ENCODE results near the gene WWOX.

The WWOX gene

GRCh38 chr16:78659216-78659615 lies 559.8 kb downstream of the WWOX start:
- no peak for DNase-seq (ENCODE audit: low spot score)

DNA sequence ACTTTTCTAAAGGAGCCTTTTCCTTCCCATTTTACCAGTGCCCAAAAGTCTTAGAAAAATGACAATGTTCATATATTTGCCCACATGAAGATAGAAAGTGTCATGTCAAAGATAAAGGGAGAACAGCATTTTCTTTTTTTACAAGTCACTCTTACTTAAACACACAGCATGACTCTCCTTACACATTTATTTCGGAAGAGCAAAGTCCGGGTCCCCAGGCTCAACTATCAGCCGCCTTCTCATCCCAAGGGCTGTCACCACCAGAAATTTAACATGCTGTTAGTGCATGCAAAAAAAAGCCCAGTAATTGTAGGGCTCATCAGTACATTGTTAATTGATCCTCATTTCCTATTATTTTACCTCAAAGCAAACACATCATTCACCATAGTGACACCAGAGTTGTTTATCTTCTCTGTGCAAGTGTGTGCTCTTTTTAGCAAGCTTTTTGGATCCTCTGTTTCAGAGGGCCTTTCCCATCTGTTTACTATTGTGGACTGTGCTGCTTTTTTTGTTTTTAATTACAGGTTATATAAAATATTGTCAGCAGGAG lies 560.3 kb downstream of the WWOX start:
- no peak for DNase-seq (ENCODE audit: low spot score)

DNA sequence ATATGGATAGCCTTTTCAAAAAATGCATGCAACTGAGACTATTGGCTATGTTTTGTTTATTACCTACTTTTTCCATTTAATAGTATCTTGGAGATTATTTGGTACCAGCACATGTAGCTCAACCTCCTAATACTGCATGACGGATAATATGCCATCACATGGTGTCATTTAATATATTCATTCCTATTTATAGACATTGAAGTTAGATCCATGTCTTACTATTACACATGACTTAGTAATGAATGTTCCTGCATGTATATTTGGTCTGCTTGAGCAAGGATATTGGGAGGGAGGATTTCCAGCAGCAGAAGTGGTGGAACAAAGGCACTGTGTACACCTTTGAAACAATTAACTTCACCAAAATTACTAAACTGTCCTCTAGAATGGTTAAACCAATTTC lies 561.3 kb downstream of the WWOX start:
- no peak for DNase-seq (ENCODE audit: low spot score)

- DNase-seq (ENCODE audit: low spot score) = no peak
These were observed 564.2 kb downstream of the WWOX start for GRCh38 chr16:78663690-78664089.

DNA sequence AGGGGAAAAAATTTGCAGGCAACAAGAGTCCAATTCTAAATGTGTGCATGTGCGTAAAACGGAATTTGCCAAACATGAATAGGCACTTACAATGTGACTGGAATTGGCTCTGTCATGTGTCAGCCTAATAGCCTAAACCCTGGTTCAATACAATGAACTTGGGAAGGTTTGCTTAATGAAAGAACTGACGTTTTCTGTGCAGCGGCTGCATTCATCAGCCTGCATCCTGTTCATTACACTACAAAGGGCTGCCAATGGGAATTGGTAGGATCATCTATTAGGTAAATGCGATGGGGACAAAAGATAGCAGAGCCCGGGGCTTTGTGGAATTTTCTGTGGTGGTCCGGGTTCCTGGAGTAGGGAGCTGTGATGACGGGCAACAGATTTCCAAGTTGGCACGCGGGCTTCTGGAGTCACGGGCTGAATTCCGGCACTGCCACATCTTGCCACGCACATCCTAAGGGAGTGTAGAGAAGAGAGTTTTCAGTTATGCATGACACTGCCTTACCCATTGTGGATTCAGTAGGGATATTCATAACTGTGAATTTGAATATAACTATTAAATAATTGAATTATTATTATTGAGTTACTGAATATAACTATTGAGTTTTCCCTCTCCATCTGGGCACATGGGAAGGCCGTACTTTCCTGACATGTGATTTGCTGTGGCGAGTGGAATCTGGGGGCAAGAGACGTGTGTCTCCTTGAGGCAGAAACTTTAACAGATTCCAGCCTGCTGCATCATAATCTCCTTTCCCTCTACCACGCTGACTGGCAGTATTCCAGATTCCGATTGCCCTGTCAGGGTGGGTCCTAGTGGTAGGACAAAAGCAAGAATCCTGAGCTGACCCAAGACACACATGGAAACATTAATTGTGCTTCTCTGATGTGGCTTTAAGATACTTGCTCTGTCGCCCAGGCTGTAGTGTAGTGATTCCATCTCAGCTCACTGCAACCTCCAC lies 565.6 kb downstream of the WWOX start:
- no peak for DNase-seq (ENCODE audit: low spot score)

GRCh38 chr16:78666318-78666717 lies 566.9 kb downstream of the WWOX start:
- no peak for DNase-seq (ENCODE audit: low spot score)

DNA sequence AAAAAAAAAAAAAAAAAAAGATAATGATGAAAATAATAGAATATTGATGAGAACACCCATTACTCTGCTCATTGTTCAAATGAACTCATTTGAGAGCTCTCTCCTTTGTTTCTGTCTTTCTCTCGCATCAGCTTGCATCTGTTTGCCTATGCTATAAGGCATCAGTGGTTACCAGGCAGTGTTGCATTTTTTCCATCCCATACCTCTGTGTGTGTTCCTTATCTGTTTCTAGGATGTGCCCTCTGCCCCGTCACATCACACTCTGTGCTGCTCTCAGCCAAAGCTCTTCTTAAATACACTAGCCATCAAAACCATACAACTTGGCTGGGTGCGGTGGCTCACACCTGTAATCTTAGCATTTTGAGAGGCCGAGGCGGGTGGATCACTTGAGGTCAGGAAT lies 568.2 kb downstream of the WWOX start:
- no peak for DNase-seq (ENCODE audit: low spot score)

DNA sequence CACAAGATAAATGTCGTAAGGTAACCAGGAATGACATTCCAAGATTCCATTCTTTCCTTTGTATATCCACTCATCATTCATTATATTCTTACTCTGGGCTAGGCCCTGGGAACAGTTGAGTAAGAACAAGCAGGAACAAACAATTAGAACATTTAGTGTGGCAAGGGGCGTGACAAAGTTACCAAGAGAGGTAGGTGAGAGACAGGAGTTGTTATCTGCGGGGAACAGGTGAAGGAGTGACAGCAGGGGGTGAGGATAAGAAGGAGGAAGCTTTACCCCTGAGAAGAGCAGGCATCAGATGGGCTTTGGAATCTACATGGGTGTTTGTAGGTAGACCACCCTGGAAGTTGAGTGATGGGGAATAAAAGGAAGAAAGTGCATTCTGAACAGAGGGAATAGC lies 568.9 kb downstream of the WWOX start:
- DNase-seq (ENCODE audit: low spot score) = no peak

DNA sequence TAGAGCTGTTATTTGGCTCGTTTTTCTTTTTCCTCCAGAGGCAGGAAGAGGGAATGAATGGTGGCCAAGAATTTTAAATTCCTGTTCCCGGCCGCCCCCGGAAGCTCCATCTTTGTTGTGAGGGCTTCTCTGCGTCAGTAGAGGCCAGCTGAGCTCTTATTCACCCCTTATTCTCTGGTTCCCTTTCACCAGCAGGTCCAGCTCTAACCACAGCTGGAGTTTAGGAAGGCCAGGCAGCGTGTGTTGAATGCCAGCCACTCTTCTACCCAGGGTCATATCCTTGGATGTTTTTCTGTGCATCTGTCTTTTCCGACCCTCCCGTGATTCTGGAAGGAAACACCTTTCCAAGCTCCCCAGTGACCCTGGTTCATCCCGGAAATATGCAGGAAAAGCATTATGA lies 570.5 kb downstream of the WWOX start:
- DNase-seq (ENCODE audit: low spot score) = no peak

GRCh38 chr16:78672779-78673556 lies 573.5 kb downstream of the WWOX start:
- no peak for DNase-seq (ENCODE audit: low spot score)

- DNase-seq (ENCODE audit: low spot score) = no peak
These were observed 574.4 kb downstream of the WWOX start for GRCh38 chr16:78673884-78674283.

- DNase-seq (ENCODE audit: low spot score) = no peak
These were observed 575.9 kb downstream of the WWOX start for GRCh38 chr16:78675312-78675711.

DNA sequence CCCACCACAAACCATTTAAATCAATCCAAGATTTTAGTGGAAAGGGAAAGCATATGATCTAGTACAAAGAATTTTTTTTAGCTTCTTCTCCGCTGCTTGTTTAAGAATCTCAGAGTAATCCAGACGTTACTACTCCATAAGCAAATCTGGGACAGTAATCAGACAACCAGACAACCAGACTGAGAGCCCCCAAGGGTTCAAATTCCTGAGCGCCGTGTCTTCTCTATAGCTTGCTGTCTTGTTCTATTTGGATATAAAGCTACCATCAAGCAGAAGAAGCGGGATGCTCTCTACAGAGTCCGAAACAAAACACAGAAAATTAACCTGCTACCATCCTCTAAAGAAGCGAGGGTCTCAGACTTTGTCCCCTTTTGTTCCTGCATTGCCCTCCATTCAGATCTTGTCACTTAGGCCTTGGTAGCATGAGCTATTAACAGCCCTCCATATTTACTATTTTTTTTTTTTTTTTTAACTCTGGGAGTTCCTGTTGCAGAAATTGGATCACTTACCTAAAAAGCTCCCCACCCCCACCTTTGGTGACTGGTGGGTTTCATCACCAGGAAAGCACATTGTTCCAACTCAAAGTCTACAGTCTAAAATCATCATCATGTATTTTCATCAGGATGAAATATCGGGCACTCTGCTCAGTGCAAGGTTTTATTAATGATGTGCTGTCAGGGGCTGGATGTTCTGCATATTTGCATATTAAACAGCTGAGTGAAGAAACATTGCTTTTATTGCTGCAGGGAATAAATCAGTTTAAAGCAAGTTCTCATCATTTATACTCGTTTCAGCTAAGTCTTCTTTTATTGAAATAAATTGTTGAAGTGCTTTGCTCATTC lies 576.7 kb downstream of the WWOX start:
- DNase-seq (ENCODE audit: low spot score) = no peak

GRCh38 chr16:78677181-78677731 lies 577.8 kb downstream of the WWOX start:
- no peak for DNase-seq (ENCODE audit: low spot score)

DNA sequence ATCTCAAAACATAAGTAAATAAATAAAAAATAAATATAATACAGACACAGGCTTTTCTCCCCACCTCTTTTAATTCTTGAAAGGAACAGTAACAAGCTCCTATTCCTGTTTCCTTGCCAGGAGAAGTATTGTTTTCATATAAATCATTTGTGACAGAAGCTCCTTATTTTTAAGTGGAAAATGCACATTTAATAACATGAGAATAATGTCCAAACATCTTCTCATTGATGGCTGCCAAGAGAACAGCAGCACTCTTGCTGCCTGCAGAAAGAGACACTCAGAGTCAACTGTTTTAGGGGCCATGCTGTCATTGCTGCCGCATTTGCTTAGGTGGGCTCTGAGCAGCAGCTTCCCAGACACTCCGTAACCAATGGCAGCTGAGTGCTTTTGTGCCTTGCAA lies 580.1 kb downstream of the WWOX start:
- no peak for DNase-seq (ENCODE audit: low spot score)

GRCh38 chr16:78681743-78682142 lies 582.3 kb downstream of the WWOX start:
- DNase-seq (ENCODE audit: low spot score) = no peak

- DNase-seq (ENCODE audit: low spot score) = peak; percentile 95
These were observed 584.7 kb downstream of the WWOX start for GRCh38 chr16:78684030-78684611.

GRCh38 chr16:78684655-78685375 lies 585.4 kb downstream of the WWOX start:
- peak; percentile 5 for DNase-seq (ENCODE audit: low spot score)

- no peak for DNase-seq (ENCODE audit: low spot score)
These were observed 587.1 kb downstream of the WWOX start for GRCh38 chr16:78686601-78687000.

DNA sequence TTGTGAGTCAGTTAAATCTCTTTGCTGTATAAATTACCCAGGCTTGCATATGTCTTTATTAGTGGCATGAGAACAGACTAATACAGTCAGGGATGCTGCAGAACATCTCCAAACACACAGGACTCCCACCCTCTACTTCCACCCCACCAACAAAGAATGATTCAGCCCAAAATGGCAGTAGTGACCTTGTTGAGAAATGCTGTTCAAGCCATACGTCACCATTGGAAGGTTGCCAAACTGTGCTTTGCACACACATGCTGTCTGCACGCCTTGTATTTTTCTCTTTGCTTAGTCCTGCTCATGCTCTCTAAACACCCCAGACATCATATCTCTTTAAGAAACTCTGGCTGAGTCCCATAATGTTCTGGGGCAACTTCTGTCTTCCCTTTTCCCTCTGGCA lies 589.6 kb downstream of the WWOX start:
- DNase-seq (ENCODE audit: low spot score) = no peak

DNA sequence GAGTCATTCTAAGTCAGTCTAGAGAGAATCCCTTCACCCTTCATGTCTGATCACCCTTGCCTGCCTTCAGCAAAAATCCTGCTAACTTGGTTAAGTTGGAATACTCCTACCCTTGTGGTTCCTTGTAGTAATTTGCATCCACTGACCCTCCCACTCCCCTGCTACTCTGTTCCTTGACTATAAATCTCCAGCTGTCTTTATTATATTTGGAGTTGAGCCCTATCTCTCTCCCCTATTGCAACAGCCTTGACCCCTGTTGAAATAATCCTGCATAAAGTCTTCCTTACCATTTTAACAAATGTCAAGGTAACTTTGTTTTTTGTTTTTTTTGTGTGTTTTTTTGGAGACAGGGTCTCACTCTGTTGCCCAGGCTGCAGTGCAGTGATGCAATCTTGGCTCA lies 590.1 kb downstream of the WWOX start:
- no peak for DNase-seq (ENCODE audit: low spot score)
